K562 (cell line): ENCODE results near the gene CREB3L4. TPM values are rescaled to one million over a fixed set of nuclear protein-coding genes. Genes with fewer than 3 reads are reported as not detected.

Experiments used
- BCL6 ChIP-seq: fragments of 250-450 bp; sonication (Bioruptor Pico); IDR thresholded peaks from 2 replicates; pipeline ENCODE4 v1.4.0; 2020
- CHD2 ChIP-seq: IDR thresholded peaks from 2 replicates; pipeline ENCODE4 v1.6.1; 2011; ENCODE audit warnings: low read depth, low read length
- FOSL1 ChIP-seq: fragments of 200-800 bp; sonication (Bioruptor generic); conservative IDR thresholded peaks from 2 replicates; pipeline ENCODE4 v1.6.1; 2016; ENCODE audit warnings: missing genetic modification characterization, missing compliant biosample characterization
- HNRNPL ChIP-seq: fragments of 200-400 bp; formaldehyde crosslinking; IDR thresholded peaks from 2 replicates; pipeline ENCODE4 v1.6.1; 2017; ENCODE audit warnings: low read depth, mild to moderate bottlenecking, low read length
- NBN ChIP-seq: fragments of 450-650 bp; IDR thresholded peaks from 2 replicates; pipeline ENCODE4 v1.6.1; 2016; ENCODE audit warnings: low read depth, mild to moderate bottlenecking
- NR2F6 ChIP-seq: fragments of 450-650 bp; formaldehyde crosslinking; IDR thresholded peaks from 2 replicates; pipeline ENCODE4 v1.4.0; 2020; ENCODE audit warnings: mild to moderate bottlenecking
- SLC30A9 ChIP-seq: fragments of 250-450 bp; sonication (Bioruptor Pico); IDR thresholded peaks from 2 replicates; pipeline ENCODE4 v1.8.0; 2022; ENCODE audit warnings: mild to moderate bottlenecking, moderate library complexity
- SMARCC2 ChIP-seq: fragments of 450-650 bp; IDR thresholded peaks from 2 replicates; pipeline ENCODE4 v1.6.1; 2017; ENCODE audit warnings: antibody characterized with exemption, moderate library complexity, mild to moderate bottlenecking, low read depth
- TEAD2 ChIP-seq: fragments of 450-650 bp; IDR thresholded peaks from 2 replicates; pipeline ENCODE4 v1.6.1; 2016; ENCODE audit warnings: missing genetic modification characterization, control low read depth, missing compliant biosample characterization
- TGIF2 ChIP-seq: sonication (generic); formaldehyde crosslinking; IDR thresholded peaks from 2 replicates; pipeline ENCODE4 v1.8.1; 2022; ENCODE audit warnings: mild to moderate bottlenecking, missing genetic modification reagents, moderate library complexity
- THRAP3 ChIP-seq: fragments of 450-650 bp; IDR thresholded peaks from 2 replicates; pipeline ENCODE4 v1.6.1; 2016; ENCODE audit warnings: mild to moderate bottlenecking, inconsistent platforms, borderline replicate concordance
- ZNF311 ChIP-seq: fragments of 250-450 bp; sonication (Bioruptor Pico); IDR thresholded peaks from 2 replicates; pipeline ENCODE4 v1.4.0; 2020; ENCODE audit warnings: mild to moderate bottlenecking, moderate library complexity
- polyA plus RNA-seq, 8 experiments: library from polyadenylated mRNA; depleted of rRNA in 4 of 8; stranded (reverse) in 5 of 8; unstranded in 3 of 8; fragments of >200 nt; fragmentation: Nextera tagmentation in 2 of 8; fragmentation: Illumina TruSeq in 1 of 8; extraction: Ambion mirVana in 2 of 8; extraction: Trizol in 1 of 8; gene quantifications; 2 replicates each; pipeline versions ENCODE4 v1.2.1 to v1.2.3, GENCODE V29; 2011 to 2014; ENCODE audit warnings: inconsistent platforms in 1 of 8, missing spikeins in 1 of 8
- total RNA-seq, 7 experiments: library from RNA; depleted of rRNA in 6 of 7; stranded (reverse); fragments of >200 nt in 6 of 7; fragmentation: Illumina TruSeq in 2 of 7; extraction: Trizol in 2 of 7; gene quantifications; 2 replicates each; pipeline versions ENCODE4 v1.2.1 to v1.2.3, GENCODE V29; 2011 to 2021; ENCODE audit warnings: low replicate concordance in 1 of 7
- TF ChIP-seq, protein P1 (sequence below), 2 experiments: fragments of 200-800 bp in 1 of 2; sonication (Bioruptor generic) in 1 of 2; sonication (generic) in 1 of 2; formaldehyde crosslinking in 1 of 2; IDR thresholded peaks in 1 of 2; conservative IDR thresholded peaks in 1 of 2; 2 replicates each; pipeline versions ENCODE4 v1.5.0 to v1.6.1; 2016 to 2020; ENCODE audit warnings: missing compliant biosample characterization in 1 of 2, missing genetic modification characterization in 1 of 2, missing genetic modification reagents in 1 of 2
- TF ChIP-seq, protein P2 (sequence below): IDR thresholded peaks from 2 replicates; pipeline ENCODE4 v1.6.1; 2011; ENCODE audit warnings: borderline replicate concordance, low read depth, mild to moderate bottlenecking, moderate library complexity, low read length; ENCODE audit not compliant: insufficient read depth, poor library complexity, severe bottlenecking
- TF ChIP-seq, protein P3 (sequence below): IDR thresholded peaks from 2 replicates; pipeline ENCODE4 v1.6.1; 2016; ENCODE audit warnings: missing genetic modification characterization, missing compliant biosample characterization
- TF ChIP-seq, protein P4 (sequence below): sonication (generic); formaldehyde crosslinking; IDR thresholded peaks from 2 replicates; pipeline ENCODE4 v1.8.1; 2022; ENCODE audit warnings: missing genetic modification reagents
- TF ChIP-seq, protein P5 (sequence below): sonication (generic); formaldehyde crosslinking; IDR thresholded peaks from 2 replicates; pipeline ENCODE4 v1.8.1; 2023; ENCODE audit warnings: mild to moderate bottlenecking, missing genetic modification reagents
- TF ChIP-seq, protein P6 (sequence below): fragments of 450-650 bp; IDR thresholded peaks from 2 replicates; pipeline ENCODE4 v1.6.1; 2017; ENCODE audit warnings: mild to moderate bottlenecking, moderate library complexity

Gene CREB3L4
- total and polyA plus RNA-seq, 9 of the 15 experiments (the other 6 are each of a cell fraction or from before 2014, with no cell fraction given): 9.9 to 18.6 (median 13.9) TPM

DNA sequence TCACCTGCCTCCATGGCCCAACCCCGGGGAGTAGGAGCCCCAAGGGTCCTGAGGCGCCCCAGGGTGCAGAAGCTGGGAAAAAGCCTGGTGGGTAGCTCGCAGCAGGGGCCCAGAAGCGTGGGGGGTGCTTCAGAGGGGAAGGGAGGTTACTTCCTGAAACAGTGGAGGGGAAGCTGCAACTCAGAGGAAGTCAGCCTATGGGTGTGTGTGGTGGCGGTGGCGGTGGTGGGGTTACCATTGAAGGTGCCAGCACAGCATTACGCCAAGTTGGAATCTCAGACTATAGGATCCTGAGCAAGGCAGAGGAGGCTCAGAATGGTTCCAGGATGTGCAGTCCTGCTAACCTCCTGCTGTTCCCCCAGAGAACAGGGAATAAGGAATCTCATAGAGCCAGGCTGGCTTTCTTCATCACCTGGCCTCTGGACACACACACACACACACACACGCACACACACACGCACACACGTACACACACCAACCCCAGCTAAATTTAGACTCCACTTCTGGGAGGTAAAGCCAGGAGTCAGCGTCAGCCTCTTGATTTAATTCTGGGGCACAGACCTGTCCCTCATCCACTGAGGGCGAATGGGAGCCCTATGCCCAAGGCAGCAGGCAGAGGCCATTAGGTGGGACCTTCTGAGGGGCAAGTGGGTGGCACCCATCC, 22.4 kb upstream of the CREB3L4 start (continued):
- TF ChIP-seq, protein P1, sequence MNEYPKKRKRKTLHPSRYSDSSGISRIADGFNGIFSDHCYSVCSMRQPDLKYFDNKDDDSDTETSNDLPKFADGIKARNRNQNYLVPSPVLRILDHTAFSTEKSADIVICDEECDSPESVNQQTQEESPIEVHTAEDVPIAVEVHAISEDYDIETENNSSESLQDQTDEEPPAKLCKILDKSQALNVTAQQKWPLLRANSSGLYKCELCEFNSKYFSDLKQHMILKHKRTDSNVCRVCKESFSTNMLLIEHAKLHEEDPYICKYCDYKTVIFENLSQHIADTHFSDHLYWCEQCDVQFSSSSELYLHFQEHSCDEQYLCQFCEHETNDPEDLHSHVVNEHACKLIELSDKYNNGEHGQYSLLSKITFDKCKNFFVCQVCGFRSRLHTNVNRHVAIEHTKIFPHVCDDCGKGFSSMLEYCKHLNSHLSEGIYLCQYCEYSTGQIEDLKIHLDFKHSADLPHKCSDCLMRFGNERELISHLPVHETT (CRISPR knock-in tag; conservative IDR thresholded peaks at IDR 0.05 in 1 of 2, IDR thresholded peaks at IDR 0.05 in 1 of 2): no peak
- TF ChIP-seq CHD2 (no peak), FOSL1 (tag) (no peak), ZNF311 (CRISPR knock-in tag) (no peak), SLC30A9 (CRISPR knock-in tag) (no peak), SMARCC2 (no peak), HNRNPL (no peak), BCL6 (no peak), NBN (no peak), TEAD2 (tag) (no peak), TGIF2 (CRISPR knock-in tag) (no peak), NR2F6 (CRISPR knock-in tag) (no peak), THRAP3 (0 out of 2 replicates have a peak, but pooled peaks have one; percentile 50)
- TF ChIP-seq, protein P2, sequence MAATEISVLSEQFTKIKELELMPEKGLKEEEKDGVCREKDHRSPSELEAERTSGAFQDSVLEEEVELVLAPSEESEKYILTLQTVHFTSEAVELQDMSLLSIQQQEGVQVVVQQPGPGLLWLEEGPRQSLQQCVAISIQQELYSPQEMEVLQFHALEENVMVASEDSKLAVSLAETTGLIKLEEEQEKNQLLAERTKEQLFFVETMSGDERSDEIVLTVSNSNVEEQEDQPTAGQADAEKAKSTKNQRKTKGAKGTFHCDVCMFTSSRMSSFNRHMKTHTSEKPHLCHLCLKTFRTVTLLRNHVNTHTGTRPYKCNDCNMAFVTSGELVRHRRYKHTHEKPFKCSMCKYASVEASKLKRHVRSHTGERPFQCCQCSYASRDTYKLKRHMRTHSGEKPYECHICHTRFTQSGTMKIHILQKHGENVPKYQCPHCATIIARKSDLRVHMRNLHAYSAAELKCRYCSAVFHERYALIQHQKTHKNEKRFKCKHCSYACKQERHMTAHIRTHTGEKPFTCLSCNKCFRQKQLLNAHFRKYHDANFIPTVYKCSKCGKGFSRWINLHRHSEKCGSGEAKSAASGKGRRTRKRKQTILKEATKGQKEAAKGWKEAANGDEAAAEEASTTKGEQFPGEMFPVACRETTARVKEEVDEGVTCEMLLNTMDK: no peak
- TF ChIP-seq, protein P3, sequence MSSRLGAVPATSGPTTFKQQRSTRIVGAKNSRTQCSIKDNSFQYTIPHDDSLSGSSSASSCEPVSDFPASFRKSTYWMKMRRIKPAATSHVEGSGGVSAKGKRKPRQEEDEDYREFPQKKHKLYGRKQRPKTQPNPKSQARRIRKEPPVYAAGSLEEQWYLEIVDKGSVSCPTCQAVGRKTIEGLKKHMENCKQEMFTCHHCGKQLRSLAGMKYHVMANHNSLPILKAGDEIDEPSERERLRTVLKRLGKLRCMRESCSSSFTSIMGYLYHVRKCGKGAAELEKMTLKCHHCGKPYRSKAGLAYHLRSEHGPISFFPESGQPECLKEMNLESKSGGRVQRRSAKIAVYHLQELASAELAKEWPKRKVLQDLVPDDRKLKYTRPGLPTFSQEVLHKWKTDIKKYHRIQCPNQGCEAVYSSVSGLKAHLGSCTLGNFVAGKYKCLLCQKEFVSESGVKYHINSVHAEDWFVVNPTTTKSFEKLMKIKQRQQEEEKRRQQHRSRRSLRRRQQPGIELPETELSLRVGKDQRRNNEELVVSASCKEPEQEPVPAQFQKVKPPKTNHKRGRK (tag): no peak
- TF ChIP-seq, protein P4, sequence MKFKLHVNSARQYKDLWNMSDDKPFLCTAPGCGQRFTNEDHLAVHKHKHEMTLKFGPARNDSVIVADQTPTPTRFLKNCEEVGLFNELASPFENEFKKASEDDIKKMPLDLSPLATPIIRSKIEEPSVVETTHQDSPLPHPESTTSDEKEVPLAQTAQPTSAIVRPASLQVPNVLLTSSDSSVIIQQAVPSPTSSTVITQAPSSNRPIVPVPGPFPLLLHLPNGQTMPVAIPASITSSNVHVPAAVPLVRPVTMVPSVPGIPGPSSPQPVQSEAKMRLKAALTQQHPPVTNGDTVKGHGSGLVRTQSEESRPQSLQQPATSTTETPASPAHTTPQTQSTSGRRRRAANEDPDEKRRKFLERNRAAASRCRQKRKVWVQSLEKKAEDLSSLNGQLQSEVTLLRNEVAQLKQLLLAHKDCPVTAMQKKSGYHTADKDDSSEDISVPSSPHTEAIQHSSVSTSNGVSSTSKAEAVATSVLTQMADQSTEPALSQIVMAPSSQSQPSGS (CRISPR knock-in tag): no peak
- TF ChIP-seq, protein P5, sequence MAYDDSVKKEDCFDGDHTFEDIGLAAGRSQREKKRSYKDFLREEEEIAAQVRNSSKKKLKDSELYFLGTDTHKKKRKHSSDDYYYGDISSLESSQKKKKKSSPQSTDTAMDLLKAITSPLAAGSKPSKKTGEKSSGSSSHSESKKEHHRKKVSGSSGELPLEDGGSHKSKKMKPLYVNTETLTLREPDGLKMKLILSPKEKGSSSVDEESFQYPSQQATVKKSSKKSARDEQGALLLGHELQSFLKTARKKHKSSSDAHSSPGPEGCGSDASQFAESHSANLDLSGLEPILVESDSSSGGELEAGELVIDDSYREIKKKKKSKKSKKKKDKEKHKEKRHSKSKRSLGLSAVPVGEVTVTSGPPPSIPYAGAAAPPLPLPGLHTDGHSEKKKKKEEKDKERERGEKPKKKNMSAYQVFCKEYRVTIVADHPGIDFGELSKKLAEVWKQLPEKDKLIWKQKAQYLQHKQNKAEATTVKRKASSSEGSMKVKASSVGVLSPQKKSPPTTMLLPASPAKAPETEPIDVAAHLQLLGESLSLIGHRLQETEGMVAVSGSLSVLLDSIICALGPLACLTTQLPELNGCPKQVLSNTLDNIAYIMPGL (CRISPR knock-in tag): no peak
- TF ChIP-seq, protein P6, sequence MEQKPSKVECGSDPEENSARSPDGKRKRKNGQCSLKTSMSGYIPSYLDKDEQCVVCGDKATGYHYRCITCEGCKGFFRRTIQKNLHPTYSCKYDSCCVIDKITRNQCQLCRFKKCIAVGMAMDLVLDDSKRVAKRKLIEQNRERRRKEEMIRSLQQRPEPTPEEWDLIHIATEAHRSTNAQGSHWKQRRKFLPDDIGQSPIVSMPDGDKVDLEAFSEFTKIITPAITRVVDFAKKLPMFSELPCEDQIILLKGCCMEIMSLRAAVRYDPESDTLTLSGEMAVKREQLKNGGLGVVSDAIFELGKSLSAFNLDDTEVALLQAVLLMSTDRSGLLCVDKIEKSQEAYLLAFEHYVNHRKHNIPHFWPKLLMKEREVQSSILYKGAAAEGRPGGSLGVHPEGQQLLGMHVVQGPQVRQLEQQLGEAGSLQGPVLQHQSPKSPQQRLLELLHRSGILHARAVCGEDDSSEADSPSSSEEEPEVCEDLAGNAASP: no peak
